Breast epithelium (tissue), 4 donors: Measurements from ENCODE around the gene CORO2B. TPM values are rescaled to one million over a fixed set of nuclear protein-coding genes. Genes with fewer than 3 reads are reported as not detected.

Source experiments
- DNase-seq, 2 donors: peaks; one replicate each; pipeline ENCODE4 v3.0.0-alpha.2; 2019; ENCODE audit warnings: low spot score in 2 of 2
- H3K27ac ChIP-seq, 2 donors: fragments of 200-600 bp; sonication (generic) in 1 of 2; one replicate each; pipeline ENCODE4 v1.5.1; 2016 to 2019; ENCODE audit warnings: mild to moderate bottlenecking in 1 of 2
- H3K27me3 ChIP-seq, 2 donors: fragments of 200-600 bp; sonication (generic) in 1 of 2; one replicate each; pipeline versions ENCODE4 v1.5.1 to v1.6.0; 2017 to 2019; ENCODE audit warnings: control low read depth in 1 of 2, mild to moderate bottlenecking in 1 of 2
- H3K36me3 ChIP-seq: fragments of 200-600 bp; one replicate; pipeline ENCODE4 v1.5.1; 2019
- H3K4me1 ChIP-seq, 2 donors: fragments of 200-600 bp; sonication (generic); one replicate each; pipeline ENCODE4 v1.5.1; 2016 to 2019; ENCODE audit warnings: control low read depth in 1 of 2
- H3K4me3 ChIP-seq, 3 donors: fragments of 200-600 bp; sonication (generic); 1 replicate in 2 of 3; 2 replicates in 1 of 3; pipeline ENCODE4 v1.5.1; 2016 to 2019; ENCODE audit warnings: mild to moderate bottlenecking in 3 of 3, moderate library complexity in 2 of 3
- H3K9me3 ChIP-seq, 2 donors: fragments of 200-600 bp; sonication (generic) in 1 of 2; one replicate each; pipeline ENCODE4 v1.5.1; 2016 to 2019; ENCODE audit warnings: control low read depth in 1 of 2
- POLR2A ChIP-seq: fragments of 450-650 bp; IDR thresholded peaks from one replicate; pipeline ENCODE4 v1.6.1; 2016; ENCODE audit warnings: antibody characterized with exemption, mild to moderate bottlenecking, moderate library complexity
- POLR2AphosphoS5 ChIP-seq, 3 donors: sonication (generic); formaldehyde crosslinking; IDR thresholded peaks; one replicate each; pipeline ENCODE4 v1.6.1; 2017; ENCODE audit warnings: antibody characterized with exemption in 3 of 3
- intact Hi-C: fragments of 100-400 bp; cut with DNase I; formaldehyde crosslinking; loops from one replicate; pipeline ENCODE4 v1.15.1; 2023; ENCODE audit warnings: low total_unique reads
- total RNA-seq, 3 donors: library from RNA; depleted of rRNA; stranded (reverse); fragments of >200 nt; gene quantifications; one replicate each; pipeline ENCODE4 v1.1.0, GENCODE V29; 2016
- TF ChIP-seq, protein P1 (sequence below), 3 donors: fragments of 450-650 bp; IDR thresholded peaks; one replicate each; pipeline ENCODE4 v1.5.1; 2016 to 2017; ENCODE audit warnings: antibody characterized with exemption in 3 of 3, mild to moderate bottlenecking in 3 of 3, moderate library complexity in 3 of 3

The CORO2B gene
- total RNA-seq, 3 donors from 2014 or later = 2.9 to 11.2 (median 3.5) TPM

DNA sequence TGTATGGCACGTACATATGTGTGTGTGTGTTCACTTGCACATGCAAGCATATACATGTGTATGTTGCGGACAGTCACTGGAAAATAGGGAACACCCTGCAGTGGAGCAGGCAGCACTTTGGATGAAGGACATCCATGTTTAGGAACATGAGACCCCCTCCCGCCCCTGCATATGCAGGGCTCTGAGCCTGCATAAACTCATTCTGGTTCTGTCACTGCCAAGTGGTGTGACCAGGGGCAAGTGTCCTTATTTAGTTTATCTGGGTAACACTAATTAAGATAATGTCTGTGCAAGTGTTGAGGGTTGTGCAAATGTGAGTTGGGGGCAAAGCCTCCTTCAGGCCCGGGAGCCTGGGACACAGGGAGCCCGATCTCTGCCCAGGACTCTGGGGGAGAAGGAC is 105.7 kb downstream of the CORO2B start:
- H3K9me3 ChIP-seq = no peaks in the 10 kb centered on the region
- H3K27ac ChIP-seq = no peak overlapping the region
- no peaks in the 10 kb centered on the region for H3K36me3 ChIP-seq
- TF ChIP-seq POLR2A = no peak
- no peak for TF ChIP-seq POLR2AphosphoS5 (IDR thresholded peaks at IDR 0.05)
- TF ChIP-seq, protein P1, sequence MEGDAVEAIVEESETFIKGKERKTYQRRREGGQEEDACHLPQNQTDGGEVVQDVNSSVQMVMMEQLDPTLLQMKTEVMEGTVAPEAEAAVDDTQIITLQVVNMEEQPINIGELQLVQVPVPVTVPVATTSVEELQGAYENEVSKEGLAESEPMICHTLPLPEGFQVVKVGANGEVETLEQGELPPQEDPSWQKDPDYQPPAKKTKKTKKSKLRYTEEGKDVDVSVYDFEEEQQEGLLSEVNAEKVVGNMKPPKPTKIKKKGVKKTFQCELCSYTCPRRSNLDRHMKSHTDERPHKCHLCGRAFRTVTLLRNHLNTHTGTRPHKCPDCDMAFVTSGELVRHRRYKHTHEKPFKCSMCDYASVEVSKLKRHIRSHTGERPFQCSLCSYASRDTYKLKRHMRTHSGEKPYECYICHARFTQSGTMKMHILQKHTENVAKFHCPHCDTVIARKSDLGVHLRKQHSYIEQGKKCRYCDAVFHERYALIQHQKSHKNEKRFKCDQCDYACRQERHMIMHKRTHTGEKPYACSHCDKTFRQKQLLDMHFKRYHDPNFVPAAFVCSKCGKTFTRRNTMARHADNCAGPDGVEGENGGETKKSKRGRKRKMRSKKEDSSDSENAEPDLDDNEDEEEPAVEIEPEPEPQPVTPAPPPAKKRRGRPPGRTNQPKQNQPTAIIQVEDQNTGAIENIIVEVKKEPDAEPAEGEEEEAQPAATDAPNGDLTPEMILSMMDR (IDR thresholded peaks at IDR 0.05) = no peak
- H3K27me3 ChIP-seq = no peaks in the 10 kb centered on the region
- DNase-seq = no peak
- H3K4me1 ChIP-seq = no peaks in the 10 kb centered on the region
- no peak overlapping the region for H3K4me3 ChIP-seq
- intact Hi-C loops = no loop called here

GRCh38 chr15:68687136-68687735 is 108.4 kb downstream of the CORO2B start:
- Histone ChIP-seq H3K9me3 (no peaks in the 10 kb centered on the region), H3K4me1 (no peaks in the 10 kb centered on the region), H3K27ac (no peak overlapping the region), H3K36me3 (no peaks in the 10 kb centered on the region), H3K27me3 (no peaks in the 10 kb centered on the region), H3K4me3 (no peak overlapping the region)
- TF ChIP-seq POLR2A = no peak
- TF ChIP-seq, protein P1 (IDR thresholded peaks at IDR 0.05) = no peak
- DNase-seq = no peak
- intact Hi-C loops = no loop called here

- peak in 1 of 3 donors; percentile 16 for TF ChIP-seq POLR2AphosphoS5 (IDR thresholded peaks at IDR 0.05)
- TF ChIP-seq POLR2A = no peak
- intact Hi-C loops = loop anchor here (10.0 kb wide), 1 partner anchor 1137 kb away; no protein-coding TSS in a partner anchor
- Histone ChIP-seq H3K27me3 (no peaks in the 10 kb centered on the region), H3K9me3 (no peaks in the 10 kb centered on the region), H3K27ac (no peak overlapping the region), H3K36me3 (no peaks in the 10 kb centered on the region), H3K4me1 (no peaks in the 10 kb centered on the region), H3K4me3 (no peak overlapping the region)
- peak; percentile 48 to 73 for DNase-seq
Observed at GRCh38 chr15:68691705-68692104, 112.9 kb downstream of the CORO2B start.

- H3K27me3 ChIP-seq = no peaks in the 10 kb centered on the region
- no peak for DNase-seq
- no peak overlapping the region for H3K4me3 ChIP-seq
- no peak overlapping the region for H3K27ac ChIP-seq
- H3K9me3 ChIP-seq = no peaks in the 10 kb centered on the region
- TF ChIP-seq, protein P1 (IDR thresholded peaks at IDR 0.05) = no peak
- H3K36me3 ChIP-seq = no peaks in the 10 kb centered on the region
- H3K4me1 ChIP-seq = no peaks in the 10 kb centered on the region
- intact Hi-C loops = loop anchor here (10.0 kb wide), 1 partner anchor 1138 kb away; no protein-coding TSS in a partner anchor
Observed at GRCh38 chr15:68693071-68693470, 114.3 kb downstream of the CORO2B start.

GRCh38 chr15:68694111-68694510 is 115.3 kb downstream of the CORO2B start:
- Histone ChIP-seq H3K9me3 (no peaks in the 10 kb centered on the region), H3K4me1 (no peaks in the 10 kb centered on the region), H3K27me3 (no peaks in the 10 kb centered on the region), H3K4me3 (no peak overlapping the region), H3K27ac (no peak overlapping the region), H3K36me3 (no peaks in the 10 kb centered on the region)
- no peak for DNase-seq
- TF ChIP-seq POLR2AphosphoS5 (IDR thresholded peaks at IDR 0.05) (no peak), POLR2A (no peak)
- TF ChIP-seq, protein P1 (IDR thresholded peaks at IDR 0.05) = no peak
- intact Hi-C loops = loop anchor here (10.0 kb wide), 1 partner anchor 1139 kb away; no protein-coding TSS in a partner anchor
